ENCODE results near the gene LIN28B. TPM values are rescaled to one million over a fixed set of nuclear protein-coding genes. Genes with fewer than 3 reads are reported as not detected.
A peak's percentile ranks its signal among the peaks of the same experiment; 100 is the strongest.

LIN28B gene
- polyA plus RNA-seq, 2 of the 4 experiments (the other 2 are of a cell fraction) = 3.6 to 7.2 TPM

GRCh38 chr6:105067329-105067728 is 110.4 kb downstream of the LIN28B start:
- CTCF ChIA-PET = interaction anchor here (3.8 kb wide), 1 partner anchor 11 kb away, joined by 16 read pairs; no protein-coding TSS in a partner anchor
- DNase-seq (ENCODE audit: low read depth in 1 of 2, low spot score in 1 of 2) (no peak), ATAC-seq (peak in 1 of 2 experiments; percentile 48; a peak in 1 of 6 replicates), FAIRE-seq (no peak)
- Histone ChIP-seq H3K9me3 (no peaks in the 10 kb centered on the region), H3K27ac (no peak overlapping the region), H3K4me3 (no peak overlapping the region), H3K4me1 (peaks cover 43% of the 10 kb centered on the region), H3K4me2 (peak overlapping the region; percentile 51)
- TF ChIP-seq CHD4 (IDR thresholded peaks at IDR 0.05; ENCODE audit: borderline replicate concordance) = no peak
- no peak for TF ChIP-seq HOXB5 (CRISPR knock-in tag; IDR thresholded peaks at IDR 0.05)
- no peak for TF ChIP-seq KDM5A (IDR thresholded peaks at IDR 0.05)
- no peak for TF ChIP-seq GATA3 (IDR thresholded peaks at IDR 0.05; ENCODE audit: borderline replicate concordance)
- no peak for TF ChIP-seq ATOH8 (CRISPR knock-in tag; IDR thresholded peaks at IDR 0.05; ENCODE audit: low read depth)
- TF ChIP-seq ELK1 (IDR thresholded peaks at IDR 0.05; ENCODE audit: low read depth, low read length) = no peak
- no peak for TF ChIP-seq HOXA7 (CRISPR knock-in tag; IDR thresholded peaks at IDR 0.05)
- no peak for TF ChIP-seq SMC3 (IDR thresholded peaks at IDR 0.05)
- no peak for TF ChIP-seq HEYL (CRISPR knock-in tag; IDR thresholded peaks at IDR 0.05)
- WGBS (ENCODE audit: missing lambda C conversion rate) = 0% methylated on average over 1 of the region's 1 CpG
- POLR2A ChIA-PET = no interaction called here

- CTCF ChIA-PET = interaction anchor here (3.8 kb wide), 1 partner anchor 10 kb away, joined by 16 read pairs; no protein-coding TSS in a partner anchor
- Histone ChIP-seq H3K4me2 (no peak overlapping the region), H3K4me3 (no peak overlapping the region), H3K4me1 (peaks cover 54% of the 10 kb centered on the region), H3K9me3 (no peaks in the 10 kb centered on the region), H3K27ac (no peak overlapping the region)
- DNase-seq (ENCODE audit: low read depth in 1 of 2, low spot score in 1 of 2) (no peak), FAIRE-seq (no peak), ATAC-seq (no peak)
- no peak for TF ChIP-seq BCL3 (IDR thresholded peaks at IDR 0.05)
- no peak for TF ChIP-seq EP300 (IDR thresholded peaks at IDR 0.05)
- TF ChIP-seq SMC3 (IDR thresholded peaks at IDR 0.05) = no peak
- no peak for TF ChIP-seq GATA3 (IDR thresholded peaks at IDR 0.05; ENCODE audit: borderline replicate concordance)
- no peak for TF ChIP-seq RARB (CRISPR knock-in tag; IDR thresholded peaks at IDR 0.05)
- no peak for TF ChIP-seq FOXS1 (CRISPR knock-in tag; IDR thresholded peaks at IDR 0.05)
- no peak for TF ChIP-seq NR3C1 (IDR thresholded peaks at IDR 0.05)
- TF ChIP-seq JUNB (IDR thresholded peaks at IDR 0.05) = no peak
- TF ChIP-seq USF2 (IDR thresholded peaks at IDR 0.05) = no peak
- TF ChIP-seq POLR2AphosphoS2 (conservative IDR thresholded peaks at IDR 0.05; ENCODE audit: low read length) = no peak
- TF ChIP-seq CHD2 (IDR thresholded peaks at IDR 0.05; ENCODE audit: low read length, partially characterized antibody) = no peak
- TF ChIP-seq PHF8 (IDR thresholded peaks at IDR 0.05; ENCODE audit: borderline replicate concordance, low read depth) = no peak
- TF ChIP-seq HOXA7 (CRISPR knock-in tag; IDR thresholded peaks at IDR 0.05) = no peak
- no peak for TF ChIP-seq MAX (IDR thresholded peaks at IDR 0.05)
- no peak for TF ChIP-seq JUN (IDR thresholded peaks at IDR 0.05)
- no peak for TF ChIP-seq RAD21 (conservative IDR thresholded peaks at IDR 0.05 in 1 of 2, IDR thresholded peaks at IDR 0.05 in 1 of 2)
- no peak for TF ChIP-seq ZSCAN20 (CRISPR knock-in tag; IDR thresholded peaks at IDR 0.05)
- POLR2A ChIA-PET = interaction anchor here (0.6 kb wide), 1 partner anchor 13 kb away, joined by 8 read pairs; no protein-coding TSS in a partner anchor
- WGBS (ENCODE audit: missing lambda C conversion rate) = 38% methylated on average over 2 of the region's 2 CpGs
These were observed 111.5 kb downstream of the LIN28B start for GRCh38 chr6:105068407-105068806.
